CD4-positive, alpha-beta T cell (primary cell): ENCODE results near the gene TTLL9. TPM values are rescaled to one million over a fixed set of nuclear protein-coding genes. Genes with fewer than 3 reads are reported as not detected.

Experiments used
- ATAC-seq: fragments of 200-7000 bp; cut with Tn5 transposase; one replicate; pipeline ENCODE4 v1.10.0; 2022; ENCODE audit warnings: mild to moderate bottlenecking; ENCODE audit not compliant: poor library complexity
- CTCF ChIA-PET: fragments of 350-600 bp; sonication (Branson Sonifier 250); formaldehyde crosslinking; loops from one replicate; lab custom pipeline; 2021; ENCODE audit warnings: antibody characterized with exemption, inconsistent platforms; lab: Charles Lee
- POLR2A ChIA-PET: fragments of 350-600 bp; sonication (Branson Sonifier 250); formaldehyde crosslinking; loops from one replicate; lab custom pipeline; 2021; ENCODE audit warnings: antibody characterized with exemption, inconsistent platforms; lab: Charles Lee
- DNase-seq, 14 experiments: peaks; one replicate each; pipeline ENCODE4 v3.0.0-alpha.2; 2013 to 2020; ENCODE audit warnings: mixed read lengths in 2 of 14
- H3K27ac ChIP-seq, 2 donors: one replicate each; pipeline versions ENCODE4 v1.5.1 to v1.7.0; 2013; ENCODE audit warnings: low read length in 2 of 2, low read depth in 1 of 2, mild to moderate bottlenecking in 1 of 2
- H3K27me3 ChIP-seq, 2 experiments: 1 replicate in 1 of 2; 2 replicates in 1 of 2; pipeline versions ENCODE4 v1.6.1 to v1.7.0; 2013; ENCODE audit warnings: low read length in 2 of 2, control low read depth in 1 of 2, mild to moderate bottlenecking in 1 of 2, moderate library complexity in 1 of 2; ENCODE audit not compliant: insufficient read depth in 2 of 2, control insufficient read depth in 1 of 2
- H3K36me3 ChIP-seq: one replicate; pipeline ENCODE4 v1.6.1; 2013; ENCODE audit warnings: low read length, control low read depth; ENCODE audit not compliant: insufficient read depth
- H3K4me1 ChIP-seq: one replicate; pipeline ENCODE4 v1.6.1; 2013; ENCODE audit warnings: low read length, control low read depth; ENCODE audit not compliant: insufficient read depth
- H3K4me3 ChIP-seq: one replicate; pipeline ENCODE4 v1.5.1; 2013; ENCODE audit warnings: mild to moderate bottlenecking, low read length, moderate library complexity
- H3K9me3 ChIP-seq, 2 experiments: 1 replicate in 1 of 2; 2 replicates in 1 of 2; pipeline versions ENCODE4 v1.6.1 to v1.7.0; 2013; ENCODE audit warnings: low read length in 2 of 2, mild to moderate bottlenecking in 2 of 2, control low read depth in 1 of 2, moderate library complexity in 1 of 2; ENCODE audit not compliant: control insufficient read depth in 1 of 2, insufficient read depth in 1 of 2
- H3K27ac Mint-ChIP-seq: one replicate; pipeline ENCODE4 v1.8.0; 2020; ENCODE audit warnings: mixed read lengths
- H3K27me3 Mint-ChIP-seq: one replicate; pipeline ENCODE4 v1.8.0; 2021; ENCODE audit warnings: mixed read lengths
- H3K36me3 Mint-ChIP-seq: one replicate; pipeline ENCODE4 v1.8.0; 2021; ENCODE audit warnings: low read depth, mixed read lengths
- H3K4me1 Mint-ChIP-seq: one replicate; pipeline ENCODE4 v1.8.0; 2021; ENCODE audit warnings: low read depth, mixed read lengths
- H3K4me3 Mint-ChIP-seq: one replicate; pipeline ENCODE4 v1.8.0; 2020; ENCODE audit warnings: mild to moderate bottlenecking, mixed read lengths
- H3K9me3 Mint-ChIP-seq: one replicate; pipeline ENCODE4 v1.8.0; 2020; ENCODE audit warnings: mixed read lengths
- CTCF ChIP-seq: fragments of 200-600 bp; IDR thresholded peaks from one replicate; pipeline ENCODE4 v1.8.0; 2022; ENCODE audit warnings: antibody characterized with exemption, mild to moderate bottlenecking
- intact Hi-C, 2 experiments: fragments of 100-400 bp; cut with DNase I in 1 of 2; cut with micrococcal nuclease in 1 of 2; formaldehyde crosslinking; loops; one replicate each; pipeline versions ENCODE4 v1.15.1 to v1.9.0; 2023 to 2025; cut with DNase I, micrococcal nuclease
- total RNA-seq, 174 experiments: library from RNA in 2 of 174; stranded (reverse) in 2 of 174; gene quantifications; one replicate each; pipeline ENCODE4 v1.2.3 and lab custom pipeline; 2021 to 2026

Gene TTLL9
- total RNA-seq, 2 experiments from 2014 or later = not detected

GRCh38 chr20:31967830-31968249, 97.4 kb downstream of the TTLL9 start, which contains the start of gene XKR7:
Gene XKR7 (plus strand): TSS chr20:31968151. CDS start chr20:31968176, 25 bp downstream.
- Histone ChIP-seq H3K4me1 (peaks cover 10% of the 10 kb centered on the region), H3K27me3 (peaks cover 30 to 55% of the 10 kb centered on the region in 2 experiments), H3K4me3 (peak within 1 kb of the TSS; percentile 20), H3K9me3 (peaks cover 0 to 7% of the 10 kb centered on the region in 2 experiments), H3K36me3 (no peaks in the 10 kb centered on the region), H3K27ac (no peak within 1 kb of the TSS)
- ChIA-PET CTCF (interaction anchor here (1.2 kb wide), 2 partner anchors 16 to 17 kb away, joined by 4 read pairs; partner anchors contain the start of gene PDRG1), POLR2A (no interaction called here)
- H3K36me3 Mint-ChIP-seq = no peaks in the 10 kb centered on the region
- intact Hi-C loops = loop anchor here in 1 of 2 experiments (2.0 kb wide), 1 partner anchor 15 kb away; the partner anchor contains the start of gene PDRG1
- no peaks in the 10 kb centered on the region for H3K9me3 Mint-ChIP-seq
- H3K4me1 Mint-ChIP-seq = peaks cover 10% of the 10 kb centered on the region
- DNase-seq = peak in 5 of 14 experiments; percentile 1 to 37 (median 10)
- no peak for TF ChIP-seq CTCF
- no peak for ATAC-seq
- no peak within 1 kb of the TSS for H3K27ac Mint-ChIP-seq
- peak within 1 kb of the TSS; percentile 84 for H3K4me3 Mint-ChIP-seq
- peaks cover 84% of the 10 kb centered on the region for H3K27me3 Mint-ChIP-seq

GRCh38 chr20:31968291-31969126, 98.1 kb downstream of the TTLL9 start:
- ChIA-PET CTCF (interaction anchor here (1.2 to 1.3 kb wide), 3 partner anchors 17 to 116 kb away, joined by 3 to 4 read pairs (median 4); partner anchors contain the start of gene PDRG1), POLR2A (no interaction called here)
- H3K4me3 Mint-ChIP-seq = peak overlapping the region; percentile 84
- peaks cover 89% of the 10 kb centered on the region for H3K27me3 Mint-ChIP-seq
- Histone ChIP-seq H3K4me3 (peak overlapping the region; percentile 20), H3K27me3 (peaks cover 30 to 55% of the 10 kb centered on the region in 2 experiments), H3K4me1 (peaks cover 10% of the 10 kb centered on the region), H3K27ac (no peak overlapping the region), H3K9me3 (peaks cover 0 to 6% of the 10 kb centered on the region in 2 experiments), H3K36me3 (no peaks in the 10 kb centered on the region)
- peak; percentile 98 for ATAC-seq
- no peak for TF ChIP-seq CTCF
- DNase-seq = peak; percentile 69 to 91 (median 80)
- H3K36me3 Mint-ChIP-seq = no peaks in the 10 kb centered on the region
- no peaks in the 10 kb centered on the region for H3K9me3 Mint-ChIP-seq
- H3K4me1 Mint-ChIP-seq = peaks cover 10% of the 10 kb centered on the region
- H3K27ac Mint-ChIP-seq = no peak overlapping the region
- intact Hi-C loops = no loop called here

GRCh38 chr20:31969991-31970390, 99.6 kb downstream of the TTLL9 start:
- no peak for TF ChIP-seq CTCF
- ATAC-seq (no peak), DNase-seq (no peak)
- H3K9me3 Mint-ChIP-seq = no peaks in the 10 kb centered on the region
- ChIA-PET POLR2A (no interaction called here), CTCF (interaction anchor here (0.7 to 1.3 kb wide), 2 partner anchors 18 to 118 kb away, joined by 3 read pairs; partner anchors contain the start of gene PDRG1)
- Histone ChIP-seq H3K27me3 (peaks cover 35 to 51% of the 10 kb centered on the region in 2 experiments), H3K9me3 (peaks cover 0 to 6% of the 10 kb centered on the region in 2 experiments), H3K4me1 (peaks cover 10% of the 10 kb centered on the region), H3K4me3 (no peak overlapping the region), H3K36me3 (no peaks in the 10 kb centered on the region), H3K27ac (no peak overlapping the region)
- H3K27me3 Mint-ChIP-seq = peaks cover 87% of the 10 kb centered on the region
- no peak overlapping the region for H3K4me3 Mint-ChIP-seq
- peaks cover 10% of the 10 kb centered on the region for H3K4me1 Mint-ChIP-seq
- H3K27ac Mint-ChIP-seq = no peak overlapping the region
- intact Hi-C loops = no loop called here
- no peaks in the 10 kb centered on the region for H3K36me3 Mint-ChIP-seq
